ENCODE results near the gene DEPDC1. TPM values are rescaled to one million over a fixed set of nuclear protein-coding genes. Genes with fewer than 3 reads are reported as not detected.
"Not testable (repeated sequence)": the region's sequence is repeated elsewhere in the genome, so short reads cannot be mapped to it uniquely, and the experiment has no call there.

DEPDC1 gene
- total RNA-seq, 1 donor from 2014 or later = 9.4 TPM

GRCh38 chr1:68476626-68477025, 20.3 kb downstream of the DEPDC1 start:
- not testable (repeated sequence) for DNase-seq

DNA sequence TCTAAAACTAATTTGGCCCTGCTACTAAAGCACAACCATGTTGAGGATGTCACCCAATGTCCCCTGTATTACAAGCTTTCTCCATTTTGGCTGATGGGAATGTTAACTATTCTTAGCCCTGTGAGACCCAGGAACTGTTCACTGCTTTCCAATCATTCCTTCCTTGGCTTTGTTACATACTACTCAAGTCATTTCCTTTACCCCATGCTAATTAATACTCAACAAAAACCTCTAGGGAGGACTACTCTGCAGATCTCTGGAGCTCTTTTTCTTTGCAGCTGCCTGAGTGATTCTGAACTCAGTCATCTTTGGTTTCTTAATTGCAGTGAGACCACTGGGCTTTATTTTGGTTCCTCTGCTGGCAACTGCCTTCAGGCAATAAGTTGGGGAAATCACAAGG, 23.8 kb downstream of the DEPDC1 start:
- no peak for DNase-seq

DNA sequence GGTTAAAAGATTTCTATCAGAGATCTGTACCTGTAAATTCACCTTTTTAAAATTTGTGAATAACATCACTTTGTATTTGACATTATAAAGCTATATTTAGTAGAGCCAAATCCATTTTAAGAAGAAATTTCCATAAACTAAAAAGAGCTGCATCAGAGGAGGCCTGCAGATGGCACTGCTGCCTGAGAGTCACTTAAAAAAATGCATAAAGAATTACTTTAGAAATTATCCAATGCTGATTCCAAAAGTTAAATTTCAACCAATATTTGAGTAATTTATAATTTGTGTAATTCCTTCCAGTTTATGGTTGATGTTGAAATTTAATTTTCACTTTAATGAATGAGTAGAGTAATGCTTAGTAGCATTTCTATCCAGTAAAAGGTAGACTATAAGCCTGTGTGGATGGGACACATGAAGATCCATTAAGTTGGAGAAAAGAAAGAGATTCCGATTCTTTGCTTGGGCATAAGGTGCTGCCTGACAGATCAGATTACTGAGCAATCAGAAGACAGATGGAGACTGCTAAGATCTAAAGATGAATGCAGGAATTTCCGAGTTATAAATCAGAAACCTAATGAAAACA, 26.4 kb downstream of the DEPDC1 start:
- DNase-seq = peak; percentile 44

DNA sequence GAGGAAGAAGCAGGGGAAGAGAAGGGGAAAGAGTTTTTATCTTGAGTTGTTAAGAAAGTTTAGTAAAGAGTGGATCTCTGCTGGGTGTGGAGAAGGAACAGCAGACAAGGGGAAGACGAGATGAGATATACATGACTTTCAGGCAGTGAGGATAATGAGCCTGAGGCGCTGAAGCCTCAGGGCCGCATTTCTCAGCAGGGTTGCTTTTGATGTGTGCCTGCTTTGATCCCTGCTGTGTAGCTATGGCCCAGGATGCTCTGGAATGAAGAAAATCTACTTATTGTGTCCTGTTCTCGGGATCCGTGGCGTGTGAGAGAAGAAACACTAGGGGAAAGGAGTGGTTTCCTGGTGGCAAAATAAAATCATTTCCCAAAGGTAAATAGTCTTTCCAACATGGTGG, 32.0 kb downstream of the DEPDC1 start:
- DNase-seq = no peak

DNA sequence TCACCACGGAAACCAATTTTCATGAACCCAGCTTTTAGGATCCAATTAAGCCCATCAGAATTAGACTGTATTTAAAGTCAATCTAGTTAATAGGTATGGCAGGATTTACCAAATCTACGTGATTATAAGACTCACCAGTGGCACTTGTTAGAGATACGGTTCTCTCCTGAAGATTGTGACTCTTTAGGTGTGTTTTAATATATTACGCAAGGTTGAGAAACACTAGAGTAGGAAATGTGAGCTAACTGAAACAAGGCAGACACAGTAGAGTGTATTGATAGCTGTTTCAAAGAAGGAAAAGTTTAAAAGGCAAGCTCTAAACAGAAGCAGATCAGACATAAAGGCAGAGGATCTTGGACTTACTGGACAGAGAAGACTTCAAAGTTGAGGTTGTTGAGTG, 35.9 kb downstream of the DEPDC1 start:
- no peak for DNase-seq

GRCh38 chr1:68459796-68460195, 37.1 kb downstream of the DEPDC1 start:
- DNase-seq = no peak

DNA sequence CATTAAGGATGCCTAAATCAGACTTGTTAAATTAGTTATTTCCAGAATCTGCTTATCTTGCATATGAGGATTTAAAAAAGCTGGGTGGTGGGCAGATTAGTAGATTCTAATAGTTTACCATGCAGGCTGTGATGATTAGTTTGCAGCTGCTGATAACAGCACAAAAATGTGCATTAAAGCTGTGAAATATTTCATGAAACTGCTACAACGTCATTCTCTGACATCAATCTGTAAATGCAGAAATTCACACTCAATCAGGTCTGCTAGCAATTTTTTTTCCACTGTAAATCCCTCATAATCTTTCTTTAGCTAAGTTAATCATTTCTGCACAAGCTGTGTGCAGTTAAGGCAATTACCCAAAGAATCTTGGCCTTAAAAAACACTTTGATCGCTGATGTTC, 37.8 kb downstream of the DEPDC1 start:
- no peak for DNase-seq

GRCh38 chr1:68456202-68456601, 40.7 kb downstream of the DEPDC1 start:
- no peak for DNase-seq

GRCh38 chr1:68454534-68454933, 42.3 kb downstream of the DEPDC1 start:
- no peak for DNase-seq

DNA sequence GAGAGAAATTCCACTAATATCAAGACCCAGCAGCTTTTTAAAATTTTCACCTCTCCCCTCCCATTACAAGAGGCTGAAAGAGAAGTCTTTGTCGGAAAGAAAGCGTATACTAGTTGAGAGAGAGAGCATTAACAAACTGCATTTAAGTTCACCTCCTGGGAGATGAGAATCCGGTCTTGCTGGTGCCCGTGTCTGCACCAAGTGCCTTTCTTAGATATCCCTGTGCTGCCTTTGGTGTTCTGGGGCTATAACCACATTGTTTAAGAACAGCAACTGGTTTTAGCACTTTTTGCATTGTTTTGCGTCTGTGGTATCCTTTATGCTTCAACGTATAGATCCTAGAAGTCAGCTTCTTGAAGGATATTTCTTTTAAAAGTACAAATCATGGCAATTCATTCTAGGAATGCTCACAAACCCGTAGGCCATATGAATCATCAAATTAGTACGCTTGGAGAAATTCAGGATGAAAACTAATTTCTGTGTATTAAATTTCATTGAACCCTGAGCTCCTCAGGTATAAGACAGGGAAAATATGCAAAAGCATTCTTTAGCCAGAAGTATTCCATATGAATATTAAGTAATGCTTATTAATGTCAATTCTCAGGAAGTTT, 43.7 kb downstream of the DEPDC1 start:
- no peak for DNase-seq

DNA sequence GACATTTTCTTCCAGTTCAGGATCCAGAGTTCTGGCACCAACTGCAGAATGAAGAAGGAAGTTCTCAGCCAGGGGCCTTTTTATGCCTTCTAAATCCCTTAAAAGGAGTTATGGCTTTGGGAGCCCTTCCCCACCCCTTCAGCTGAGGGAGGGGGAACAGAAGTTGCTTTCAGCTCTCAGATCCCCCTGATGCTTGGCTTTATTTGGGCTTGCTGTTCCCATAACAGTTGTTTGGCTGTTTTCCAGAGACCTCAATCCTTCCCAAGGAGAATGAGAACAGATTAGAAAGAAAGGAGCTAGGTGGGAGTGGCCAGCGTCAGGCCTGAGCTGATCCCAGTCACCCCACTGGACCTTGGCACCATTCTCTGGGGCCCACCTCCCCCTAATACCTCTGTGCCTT, 47.0 kb downstream of the DEPDC1 start, which contains the start of gene RPE65:
RPE65 (minus strand) TSS at position 54 of the 400 bp plus-strand sequence; CDS start at position 5, 49 bp downstream.
- DNase-seq = peak; percentile 69

DNA sequence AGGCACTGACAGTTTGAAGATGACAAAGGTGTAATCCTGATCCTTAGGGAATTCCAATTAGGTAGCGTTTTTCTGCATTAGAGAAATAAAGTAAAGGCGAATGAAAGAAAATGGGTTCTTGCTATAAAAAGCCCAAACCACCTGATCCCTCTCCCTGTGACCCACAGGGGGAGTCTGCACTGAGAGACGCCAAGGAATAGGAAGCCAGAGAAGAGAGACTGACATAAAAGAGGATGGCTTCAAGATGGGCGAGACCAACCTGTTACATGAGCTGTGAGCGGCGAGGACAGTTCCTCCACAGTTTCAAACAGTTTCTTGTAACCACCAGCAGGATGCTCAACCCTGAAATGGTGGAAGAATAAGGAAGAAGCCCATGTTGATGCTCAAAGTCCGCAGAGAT, 48.5 kb downstream of the DEPDC1 start:
- DNase-seq = no peak

DNA sequence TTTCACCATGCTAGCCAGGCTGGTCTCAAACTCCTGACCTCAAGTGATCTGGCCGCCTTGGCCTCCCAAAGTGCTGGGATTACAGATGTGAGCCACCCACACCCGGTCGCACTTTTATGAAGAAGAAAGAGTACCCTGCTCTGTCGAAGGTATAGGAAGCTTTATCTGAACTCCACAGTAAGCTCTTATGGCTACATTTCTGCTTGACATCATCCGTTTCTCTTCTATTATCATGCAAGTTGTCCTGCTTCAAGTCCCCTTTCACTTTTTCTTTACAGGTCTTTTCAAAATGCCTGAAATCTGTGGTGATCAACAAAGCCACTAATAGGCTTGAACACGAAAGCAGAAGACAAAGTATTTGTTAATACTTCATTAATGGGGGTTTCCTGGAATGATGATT, 51.2 kb downstream of the DEPDC1 start:
- DNase-seq = no peak

- DNase-seq = peak; percentile 36
These were observed 53.9 kb downstream of the DEPDC1 start for GRCh38 chr1:68442822-68443556.

DNA sequence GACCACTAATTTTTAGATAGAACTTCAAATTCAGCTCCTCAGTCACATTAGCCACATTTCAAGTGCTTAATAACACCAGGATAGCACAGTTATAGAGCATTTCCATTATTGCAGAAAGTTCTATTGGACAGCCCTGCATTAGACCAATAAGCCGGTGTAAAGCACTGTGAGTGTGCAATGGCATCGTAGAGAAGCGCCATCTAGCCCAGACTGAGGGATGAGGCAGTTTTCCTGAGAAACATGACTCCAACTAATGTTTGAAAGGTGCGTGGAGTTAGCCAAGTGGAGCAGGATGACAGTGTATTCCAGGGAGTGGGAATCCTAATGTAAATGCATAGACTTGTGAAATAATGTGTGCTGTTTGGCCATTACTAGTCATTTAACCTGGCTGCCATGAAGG, 54.9 kb downstream of the DEPDC1 start:
- no peak for DNase-seq

DNA sequence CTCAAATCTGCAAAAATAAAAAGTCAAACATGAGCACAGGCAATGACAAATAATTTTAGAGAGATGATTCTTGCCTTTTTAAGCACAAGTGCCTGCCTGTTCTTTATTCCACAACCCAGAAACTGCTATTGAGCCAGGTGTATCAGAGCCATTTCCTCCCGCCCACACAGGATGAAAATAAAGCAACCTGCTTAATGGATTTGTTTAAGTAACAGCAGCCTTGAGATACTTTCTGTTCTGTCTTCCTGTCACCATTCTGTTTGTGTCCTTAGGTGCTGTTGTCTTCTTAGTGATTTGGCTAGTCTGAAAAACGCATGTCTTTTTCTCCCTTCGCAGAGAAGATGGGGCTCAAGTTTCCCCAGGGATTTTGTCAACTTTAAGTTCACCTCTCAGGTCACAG, 58.6 kb downstream of the DEPDC1 start:
- no peak for DNase-seq

DNA sequence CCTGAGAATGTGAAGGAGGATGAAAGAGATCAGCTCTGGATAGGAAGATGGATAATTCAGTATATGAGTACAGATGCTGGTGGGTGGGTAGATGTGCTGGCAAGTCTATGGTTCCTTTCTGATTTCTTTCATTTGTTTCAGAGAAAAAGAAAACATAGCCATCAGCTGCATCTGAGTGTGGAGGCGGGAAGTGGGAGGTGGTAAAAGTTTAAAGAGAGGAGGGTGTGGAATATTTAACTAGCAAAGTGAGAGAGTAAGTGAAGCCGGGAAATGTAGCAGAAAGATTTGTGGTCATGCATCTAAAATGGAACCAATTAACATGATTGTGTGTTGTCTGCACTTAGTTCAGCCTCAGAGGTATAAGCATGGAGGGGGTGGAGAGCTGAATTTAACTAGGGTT, 63.5 kb downstream of the DEPDC1 start:
- DNase-seq = no peak

DNA sequence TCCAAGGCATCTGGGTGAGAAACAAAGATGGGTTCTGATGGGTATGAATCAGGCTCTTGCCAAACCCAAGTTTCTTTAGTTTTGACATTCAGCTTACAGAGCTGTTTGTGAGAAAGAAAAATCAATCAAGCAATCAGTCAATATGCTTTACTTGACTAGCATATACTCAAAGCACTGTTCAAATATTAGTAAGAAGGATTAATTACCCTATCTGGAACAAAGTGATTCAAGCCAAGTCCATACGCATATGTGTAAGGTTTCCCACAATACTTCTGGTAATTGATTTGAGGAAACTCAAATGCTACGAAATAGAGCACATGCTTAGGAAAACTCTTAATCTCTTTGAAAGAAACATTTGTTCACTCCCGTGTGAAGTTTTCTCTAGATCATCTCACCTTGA, 65.8 kb downstream of the DEPDC1 start:
- no peak for DNase-seq

- DNase-seq = no peak
These were observed 67.6 kb downstream of the DEPDC1 start for GRCh38 chr1:68429233-68429808.

GRCh38 chr1:68426594-68426993, 70.3 kb downstream of the DEPDC1 start:
- no peak for DNase-seq

Data from tongue (tissue), 2 donors.